Activated CD8-positive, alpha-beta memory T cell treated with anti-CD3 and anti-CD28 coated beads, Interleukin-2, amount 50 U/mL, for 1 hour (primary cell): ENCODE data around the gene CACNA2D3.
"Not testable (repeated sequence)": the region's sequence is repeated elsewhere in the genome, so short reads cannot be mapped to it uniquely, and the experiment has no call there.

ENCODE experiments used
- DNase-seq: peaks from one replicate; pipeline ENCODE4 v3.0.0-alpha.2; 2020; ENCODE audit errors: extremely low read depth

The CACNA2D3 gene

GRCh38 chr3:54631516-54632325, 509.4 kb downstream of the CACNA2D3 start:
- no peak for DNase-seq

DNA sequence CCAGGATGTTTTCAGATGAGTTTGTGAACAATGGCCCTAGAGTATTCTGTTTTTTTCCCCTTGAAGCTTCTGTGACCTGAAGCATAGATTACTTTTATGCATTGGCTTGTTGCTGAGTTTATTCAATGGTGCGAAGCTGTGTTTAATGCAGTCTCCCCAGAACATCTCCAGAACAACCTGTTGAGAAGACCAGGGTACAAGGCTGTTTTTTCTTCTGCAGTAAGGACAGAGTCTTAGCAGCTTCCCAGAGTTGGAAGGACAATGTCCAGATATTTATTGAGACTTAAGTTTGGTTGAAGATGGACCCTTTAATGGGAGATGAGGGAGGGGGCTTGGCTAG, 509.9 kb downstream of the CACNA2D3 start:
- no peak for DNase-seq

DNA sequence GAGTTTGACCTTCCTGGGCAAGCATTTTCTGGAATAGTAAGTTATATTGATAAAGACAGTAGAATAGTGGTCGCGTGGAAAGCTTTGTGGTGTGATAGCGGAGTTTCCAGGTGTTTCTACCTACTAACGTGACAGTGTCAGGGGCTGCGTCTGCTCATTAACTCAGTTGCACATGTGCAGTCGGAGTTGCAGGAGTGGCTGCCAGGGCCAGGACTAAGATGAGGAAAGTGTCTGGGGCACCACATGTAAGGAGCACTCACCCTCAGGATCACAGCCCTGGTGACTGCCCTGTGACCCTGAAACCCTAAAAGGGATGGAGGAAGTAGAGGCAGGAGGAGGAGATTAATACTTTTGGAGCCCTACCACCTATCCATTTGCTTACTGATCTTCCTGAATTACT, 510.5 kb downstream of the CACNA2D3 start:
- no peak for DNase-seq

- DNase-seq: no peak
These were observed 511.2 kb downstream of the CACNA2D3 start for GRCh38 chr3:54633444-54634121.

DNA sequence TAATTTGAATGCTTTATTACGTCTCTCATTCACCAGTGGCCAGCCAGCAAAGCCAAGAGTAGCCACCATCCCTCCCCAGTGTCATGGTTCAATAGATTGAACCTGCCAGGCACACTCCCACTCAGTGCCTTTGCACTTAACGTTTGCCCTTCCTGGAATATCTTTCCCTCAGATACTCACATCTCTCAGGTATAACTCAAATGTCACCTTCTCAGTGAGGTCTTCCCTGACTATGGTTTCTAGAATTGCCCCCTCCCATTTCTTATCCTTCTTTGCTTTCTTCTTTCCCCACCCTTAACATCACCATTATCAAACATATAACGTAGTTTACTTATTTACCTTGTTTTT, 511.7 kb downstream of the CACNA2D3 start:
- DNase-seq: no peak

GRCh38 chr3:54639790-54640372, 517.5 kb downstream of the CACNA2D3 start:
- DNase-seq: not testable (repeated sequence)

DNA sequence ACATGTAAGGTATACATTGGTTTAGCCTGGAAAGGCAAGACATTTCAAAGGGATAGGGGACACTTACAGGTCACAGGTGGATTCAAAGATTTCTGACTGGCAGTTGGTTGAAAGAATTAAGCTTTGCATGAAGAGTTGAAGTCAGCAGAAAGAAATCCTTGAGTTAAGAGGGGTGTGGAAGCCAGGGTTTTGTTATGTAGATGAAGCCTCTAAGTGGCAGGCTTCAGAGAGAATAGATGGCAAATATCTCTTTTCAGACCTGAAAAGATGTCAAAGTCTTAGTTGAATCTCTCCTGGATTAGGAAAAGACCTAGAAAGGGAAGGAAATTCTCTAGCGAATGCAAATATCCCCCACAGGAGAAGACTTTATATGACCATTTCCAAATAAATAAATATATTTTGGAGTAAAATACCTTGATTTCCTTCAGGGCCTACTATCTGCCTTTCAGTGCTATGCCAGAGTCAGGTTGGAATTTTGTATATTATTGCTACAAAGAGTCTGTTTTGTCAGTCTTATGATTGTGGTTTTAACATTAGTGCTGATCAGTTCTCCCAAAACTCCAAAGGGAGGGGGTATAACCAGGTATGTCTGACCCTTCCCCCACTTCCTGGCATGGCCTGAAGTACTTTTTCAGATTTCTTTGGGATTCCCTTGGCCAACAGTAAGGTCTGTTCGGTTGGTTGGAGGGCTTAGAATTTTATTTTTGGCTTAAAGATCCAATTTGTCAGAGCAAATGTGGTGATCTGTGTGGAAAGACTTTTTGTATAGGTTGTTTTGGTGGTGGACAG, 519.1 kb downstream of the CACNA2D3 start:
- no peak for DNase-seq

- DNase-seq: no peak
These were observed 519.8 kb downstream of the CACNA2D3 start for GRCh38 chr3:54642147-54642546.

GRCh38 chr3:54647721-54648120, 525.4 kb downstream of the CACNA2D3 start:
- DNase-seq: no peak

- no peak for DNase-seq
These were observed 527.2 kb downstream of the CACNA2D3 start for GRCh38 chr3:54649551-54649950.

- DNase-seq: no peak
These were observed 531.3 kb downstream of the CACNA2D3 start for GRCh38 chr3:54653456-54654195.

GRCh38 chr3:54654776-54655175, 532.4 kb downstream of the CACNA2D3 start:
- DNase-seq: no peak

GRCh38 chr3:54659347-54659746, 537.0 kb downstream of the CACNA2D3 start:
- DNase-seq: no peak

GRCh38 chr3:54660714-54661132, 538.4 kb downstream of the CACNA2D3 start:
- no peak for DNase-seq

DNA sequence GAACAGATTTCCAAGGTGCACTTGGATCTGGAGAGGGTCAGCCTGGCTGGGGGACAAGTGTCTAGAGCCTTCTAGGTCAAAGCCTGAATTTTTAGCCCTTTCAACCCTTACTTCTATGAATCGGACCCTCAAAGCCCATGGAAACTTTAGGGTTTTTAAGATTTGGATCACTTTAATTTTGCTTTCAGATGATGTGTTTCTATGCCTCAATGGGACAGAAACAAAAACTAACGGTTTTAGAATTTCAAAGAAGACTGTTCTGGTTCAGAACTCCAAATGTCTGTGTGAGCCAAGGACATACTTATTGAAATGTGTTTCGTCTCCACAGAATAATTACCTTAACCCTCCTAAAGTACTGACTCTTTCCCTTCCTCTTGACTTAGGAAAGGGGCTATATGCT, 538.8 kb downstream of the CACNA2D3 start:
- DNase-seq: no peak

DNA sequence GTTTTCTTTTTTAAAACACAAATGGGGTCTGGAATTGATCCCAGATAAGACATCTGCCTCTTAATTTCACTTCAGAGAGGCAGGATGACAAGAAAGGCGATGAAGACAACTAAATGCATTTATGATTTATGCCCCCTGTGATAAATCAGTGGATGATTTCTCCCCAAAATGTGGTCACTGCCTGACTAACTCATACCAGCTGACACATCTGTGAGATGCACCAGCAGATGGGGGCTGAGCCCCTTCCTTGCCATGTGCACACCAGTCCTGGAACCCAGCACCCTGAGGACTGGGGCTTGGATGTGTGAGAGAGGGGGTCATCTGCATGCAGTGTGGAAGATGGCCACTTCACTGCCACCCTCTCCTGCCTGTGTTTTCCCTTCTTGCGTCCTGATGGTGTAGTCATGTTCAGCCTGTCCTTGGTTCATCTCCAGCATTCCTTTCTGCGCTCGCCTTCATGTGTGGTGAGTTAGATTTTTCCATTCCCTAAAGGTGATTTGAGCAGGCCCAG, 541.2 kb downstream of the CACNA2D3 start:
- no peak for DNase-seq

DNA sequence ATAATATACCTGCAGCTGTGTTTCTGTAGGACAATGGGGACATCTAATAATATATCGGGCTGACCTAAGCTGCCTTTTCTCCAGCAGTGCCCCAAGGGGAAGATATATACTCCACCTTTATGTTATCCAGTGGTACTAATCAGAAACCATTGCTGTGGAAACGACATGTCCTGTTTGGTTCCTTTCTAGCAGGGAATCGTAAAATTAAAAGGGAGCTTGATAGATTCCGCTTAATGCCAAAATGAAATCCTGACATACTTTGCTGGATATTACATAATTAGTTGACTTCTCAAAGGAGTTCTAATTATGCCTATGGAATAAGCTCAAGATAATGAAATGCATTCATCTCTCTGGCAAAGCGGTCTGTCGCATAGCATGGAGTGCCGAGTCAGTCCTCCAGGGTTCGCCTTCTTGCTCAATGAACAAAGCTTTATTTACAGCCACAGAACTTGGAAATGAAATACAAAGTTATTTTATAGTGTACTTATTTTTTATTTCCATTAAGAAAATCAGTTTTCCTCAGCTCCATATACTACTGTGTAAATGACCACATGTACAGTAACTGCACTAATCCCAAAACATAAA, 542.8 kb downstream of the CACNA2D3 start:
- DNase-seq: no peak

DNA sequence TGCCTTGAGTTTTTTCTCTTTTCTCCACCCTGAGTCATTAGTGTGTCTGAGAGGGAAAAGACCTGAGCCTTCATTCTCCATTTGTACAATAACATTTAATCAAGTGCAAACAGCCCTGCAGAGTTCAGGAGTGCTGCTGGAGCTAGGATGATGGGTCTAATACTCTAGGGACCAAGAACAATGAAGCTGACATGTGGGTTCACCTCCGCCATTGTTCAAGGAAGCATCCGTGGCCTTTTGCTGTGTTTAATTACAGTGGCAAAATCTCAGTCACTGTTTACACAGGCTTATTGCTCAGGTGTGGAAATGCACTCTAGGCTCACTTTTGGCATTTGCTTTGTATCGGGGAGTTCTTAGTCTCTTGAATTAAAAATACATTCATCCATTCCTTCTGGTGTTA, 545.9 kb downstream of the CACNA2D3 start:
- DNase-seq: no peak

DNA sequence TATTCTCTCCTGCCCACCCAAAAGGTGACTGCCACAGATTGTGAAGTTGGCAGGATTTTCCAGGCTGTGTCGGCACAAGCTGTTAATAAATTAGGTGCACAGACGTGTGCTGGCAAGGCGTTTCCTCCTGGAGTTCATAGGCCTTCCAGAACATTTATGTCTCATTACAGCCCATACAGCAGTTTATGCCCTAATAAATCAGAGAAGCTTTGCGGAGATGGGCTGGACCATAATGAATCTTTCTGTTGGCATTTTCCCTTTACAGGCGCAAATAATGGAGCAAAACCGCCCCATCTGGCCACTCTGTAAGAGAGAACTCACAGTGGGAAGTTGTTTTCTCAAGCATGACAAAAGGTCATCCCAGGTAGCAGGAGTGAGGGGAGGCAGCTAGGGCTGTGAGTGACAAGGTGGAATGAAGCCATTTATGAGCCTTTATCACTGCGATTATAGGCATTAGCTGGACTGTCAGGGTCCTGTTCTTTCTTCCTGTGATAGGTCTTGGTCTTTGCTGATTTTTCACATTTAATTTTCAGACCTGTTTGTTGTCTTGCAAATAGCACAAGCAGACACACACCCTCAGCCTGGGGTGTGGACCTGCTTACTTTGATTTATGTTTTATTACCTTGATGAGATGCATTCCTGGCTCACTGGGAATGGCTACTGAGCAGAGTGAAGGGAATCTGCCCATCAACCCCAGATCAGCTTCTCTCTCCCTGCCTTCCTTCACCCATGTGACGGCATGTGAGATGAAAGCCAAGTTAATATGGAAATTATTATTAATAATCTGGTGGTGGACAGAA, 548.0 kb downstream of the CACNA2D3 start:
- no peak for DNase-seq

DNA sequence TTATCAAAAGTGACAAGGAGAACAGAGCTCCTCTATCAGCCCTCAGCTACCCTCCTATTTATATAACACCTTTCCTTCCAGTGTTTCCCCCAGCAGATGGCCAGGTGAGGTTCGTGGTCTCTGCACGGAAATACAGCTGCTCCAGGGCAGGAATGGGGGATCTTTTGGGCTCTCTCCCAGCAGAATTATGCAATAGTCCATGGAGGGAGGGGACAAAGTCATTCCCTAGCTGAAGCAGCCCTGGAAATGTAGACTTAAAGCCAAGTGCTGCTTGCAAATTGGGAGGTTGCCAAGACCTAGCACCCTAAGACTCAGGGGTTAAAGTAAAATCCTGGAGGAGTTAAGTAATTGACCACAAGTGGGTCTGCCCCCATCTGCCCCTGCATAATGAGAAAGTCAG, 549.2 kb downstream of the CACNA2D3 start:
- DNase-seq: no peak
